ENCODE results near the gene PPM1G.

DNA sequence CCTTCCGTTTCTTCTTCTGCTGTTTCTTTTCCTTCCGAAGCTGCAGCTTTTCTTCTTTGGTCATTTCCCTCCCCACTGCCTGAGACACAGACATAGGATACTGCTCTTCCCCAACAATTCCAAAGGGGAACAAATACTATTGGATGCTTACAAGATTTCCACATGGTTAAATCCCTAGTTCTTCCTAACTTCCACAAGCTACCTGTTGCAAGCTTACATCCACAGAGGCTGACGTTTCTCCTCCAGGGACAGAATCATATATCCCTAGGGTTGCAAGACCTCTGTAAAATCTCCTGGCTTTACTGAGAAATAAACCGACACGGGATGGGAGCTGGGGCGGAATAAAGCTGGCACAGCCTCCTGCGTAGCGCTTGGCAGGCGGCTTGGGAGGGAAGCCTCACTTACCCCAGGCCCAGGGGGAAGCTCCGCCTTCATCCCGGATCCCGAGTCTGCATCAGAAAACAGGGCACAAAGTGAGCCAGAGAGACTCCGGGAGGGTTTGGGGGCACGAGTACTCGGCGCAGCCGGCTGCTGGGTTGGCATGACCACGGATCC, 39.8 kb downstream of the PPM1G start:
- no peak for TF ChIP-seq POLR2AphosphoS5 (IDR thresholded peaks at IDR 0.05; ENCODE audit: borderline replicate concordance, low read depth, low read length)
- no peak for TF ChIP-seq EZH2 (IDR thresholded peaks at IDR 0.05)

All from SK-N-MC (cell line).